GM12892 (cell line): ENCODE data around the gene SF3A2.
A peak's percentile ranks its signal among the peaks of the same experiment; 100 is the strongest.

Source experiments
- DNase-seq: peaks from one replicate; pipeline ENCODE4 v3.0.0; 2011; ENCODE audit not compliant: insufficient read length
- FAIRE-seq: peaks from 2 replicates; lab custom pipeline; 2011; peaks lifted over from hg19 to GRCh38; lab: Jason Lieb, UNC
- POLR2A ChIP-seq: IDR thresholded peaks from 2 replicates; pipeline ENCODE4 v1.6.1; 2011; ENCODE audit warnings: low read depth, low read length, control low read depth
- POLR2AphosphoS5 ChIP-seq: IDR thresholded peaks from 2 replicates; pipeline ENCODE4 v1.6.1; 2011; ENCODE audit warnings: low read depth, low read length, control low read depth
- TAF1 ChIP-seq: IDR thresholded peaks from 2 replicates; pipeline ENCODE4 v1.6.1; 2011; ENCODE audit warnings: low read depth, mild to moderate bottlenecking, control low read depth, low read length, borderline replicate concordance

Gene SF3A2

DNA sequence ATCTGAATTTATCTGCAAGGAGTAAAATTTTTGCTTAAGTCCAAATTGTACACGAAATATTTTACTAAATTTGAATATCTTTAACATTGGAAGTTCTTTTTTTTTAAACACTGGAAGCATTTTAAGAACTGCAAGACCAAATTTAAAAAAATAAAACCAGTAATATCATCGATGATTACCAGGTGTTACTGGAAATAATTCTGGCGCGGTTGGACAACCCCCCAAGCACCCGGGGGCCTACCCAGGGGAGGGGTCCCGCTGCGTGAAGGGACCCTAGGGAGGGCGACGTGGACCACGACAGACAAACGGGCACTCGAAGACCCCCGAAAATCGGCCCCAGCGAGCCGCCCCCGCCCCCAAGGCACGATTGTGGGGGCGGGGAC lies 32.2 kb downstream of the SF3A2 start:
- no peak for DNase-seq
- TF ChIP-seq POLR2A (no peak), TAF1 (no peak), POLR2AphosphoS5 (no peak)
- no peak for FAIRE-seq

DNA sequence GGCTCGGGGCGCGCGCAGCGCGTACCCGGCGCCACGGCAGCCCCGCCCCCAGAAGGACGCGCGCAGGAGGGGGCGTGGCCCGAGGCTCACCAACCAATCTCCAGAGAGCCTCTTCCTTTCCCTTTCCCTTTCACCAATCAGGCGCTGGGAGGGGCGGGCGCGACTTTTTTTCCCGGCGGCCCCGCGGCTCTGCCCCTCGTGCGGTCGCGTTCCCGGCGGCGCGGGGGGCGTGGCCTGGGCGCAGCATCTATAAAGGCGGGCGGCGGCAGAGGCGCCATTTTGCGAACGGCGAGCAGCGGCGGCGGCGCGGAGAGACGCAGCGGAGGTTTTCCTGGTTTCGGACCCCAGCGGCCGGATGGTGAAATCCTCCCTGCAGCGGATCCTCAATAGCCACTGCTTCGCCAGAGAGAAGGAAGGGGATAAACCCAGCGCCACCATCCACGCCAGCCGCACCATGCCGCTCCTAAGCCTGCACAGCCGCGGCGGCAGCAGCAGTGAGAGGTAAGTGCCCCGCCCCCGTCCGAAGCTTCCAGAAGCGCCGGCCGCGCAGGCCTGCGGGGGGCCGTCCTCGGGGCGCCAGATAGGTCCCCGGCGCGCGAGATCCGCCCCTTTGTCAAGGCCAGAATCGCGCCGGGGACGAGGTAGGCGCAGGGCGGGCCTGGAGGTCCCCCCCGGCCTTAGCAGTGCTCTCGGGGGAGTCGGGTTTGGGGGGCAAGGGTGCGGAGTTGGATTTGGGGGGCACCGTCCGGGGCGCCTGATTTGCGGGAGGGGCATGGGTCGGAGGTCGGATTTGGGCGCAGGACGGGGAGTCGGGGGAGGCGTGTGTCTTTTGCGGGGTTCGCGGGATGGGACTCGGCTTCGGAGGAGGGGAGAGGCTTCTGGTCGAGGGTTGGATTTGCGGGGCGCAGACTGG lies 32.9 kb downstream of the SF3A2 start:
- peak; percentile 98 for TF ChIP-seq POLR2AphosphoS5
- peak; percentile 99 for TF ChIP-seq TAF1
- peak; percentile 99 for TF ChIP-seq POLR2A
- peak; percentile 98 for DNase-seq
- FAIRE-seq: peak; percentile 95

DNA sequence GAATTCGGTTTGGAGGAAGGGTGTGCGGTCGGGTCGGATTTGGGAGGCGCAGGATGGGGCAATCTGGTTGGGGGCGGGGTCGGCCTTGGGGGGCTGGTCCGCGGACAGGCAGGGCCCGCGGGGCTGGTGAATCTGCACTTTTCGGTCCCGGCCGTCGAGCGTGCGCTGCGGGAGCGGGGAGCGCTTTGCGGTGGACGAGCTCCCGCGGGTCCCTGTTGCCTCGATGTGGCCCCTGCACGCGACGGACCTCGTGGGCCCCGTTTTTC lies 33.5 kb downstream of the SF3A2 start:
- no peak for FAIRE-seq
- peak; percentile 7; the same call in 1 of the 2 replicates for TF ChIP-seq POLR2A
- no peak for TF ChIP-seq POLR2AphosphoS5
- DNase-seq: no peak

DNA sequence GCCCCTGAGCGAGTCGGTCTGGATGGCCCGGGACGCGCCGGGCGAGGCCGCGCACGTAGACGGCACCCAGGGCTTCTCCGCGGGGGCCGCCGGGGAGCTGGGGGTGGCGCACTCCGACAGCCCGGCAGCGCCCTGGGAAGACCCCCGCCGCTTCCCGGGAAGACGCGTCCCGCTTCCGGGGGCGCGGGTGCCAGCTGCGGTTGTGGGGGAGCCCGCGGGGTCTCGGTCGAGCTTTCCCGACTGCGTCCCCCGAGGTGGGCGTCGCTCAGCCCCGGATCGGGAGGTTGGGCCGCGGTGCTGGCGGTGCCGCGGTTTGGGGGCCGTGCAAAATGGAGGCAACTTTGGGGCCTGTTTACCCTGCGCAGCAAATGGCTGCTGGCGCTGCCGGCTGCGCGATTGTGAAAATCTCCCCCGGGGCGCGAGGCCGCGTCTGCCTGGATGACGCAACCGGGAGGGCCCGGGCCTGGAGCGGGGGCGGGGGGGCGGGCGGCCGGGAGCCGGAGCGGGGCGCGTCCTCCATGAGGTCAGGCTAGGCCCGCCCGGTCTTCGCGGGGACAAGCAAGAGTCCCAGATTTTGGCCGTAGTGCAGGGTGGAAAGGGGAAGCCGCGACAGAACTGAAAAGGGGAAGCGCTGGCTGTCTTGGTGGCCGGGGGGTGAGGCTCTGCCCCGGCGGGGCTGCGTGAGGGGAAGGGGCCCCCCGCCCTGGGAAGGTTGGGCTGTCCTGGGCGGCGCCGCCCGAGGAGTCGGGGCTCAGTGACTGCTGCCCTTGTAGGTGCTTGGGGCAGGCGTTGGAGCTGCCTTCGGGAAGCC lies 34.0 kb downstream of the SF3A2 start:
- peak; percentile 88 for FAIRE-seq
- no peak for DNase-seq

DNA sequence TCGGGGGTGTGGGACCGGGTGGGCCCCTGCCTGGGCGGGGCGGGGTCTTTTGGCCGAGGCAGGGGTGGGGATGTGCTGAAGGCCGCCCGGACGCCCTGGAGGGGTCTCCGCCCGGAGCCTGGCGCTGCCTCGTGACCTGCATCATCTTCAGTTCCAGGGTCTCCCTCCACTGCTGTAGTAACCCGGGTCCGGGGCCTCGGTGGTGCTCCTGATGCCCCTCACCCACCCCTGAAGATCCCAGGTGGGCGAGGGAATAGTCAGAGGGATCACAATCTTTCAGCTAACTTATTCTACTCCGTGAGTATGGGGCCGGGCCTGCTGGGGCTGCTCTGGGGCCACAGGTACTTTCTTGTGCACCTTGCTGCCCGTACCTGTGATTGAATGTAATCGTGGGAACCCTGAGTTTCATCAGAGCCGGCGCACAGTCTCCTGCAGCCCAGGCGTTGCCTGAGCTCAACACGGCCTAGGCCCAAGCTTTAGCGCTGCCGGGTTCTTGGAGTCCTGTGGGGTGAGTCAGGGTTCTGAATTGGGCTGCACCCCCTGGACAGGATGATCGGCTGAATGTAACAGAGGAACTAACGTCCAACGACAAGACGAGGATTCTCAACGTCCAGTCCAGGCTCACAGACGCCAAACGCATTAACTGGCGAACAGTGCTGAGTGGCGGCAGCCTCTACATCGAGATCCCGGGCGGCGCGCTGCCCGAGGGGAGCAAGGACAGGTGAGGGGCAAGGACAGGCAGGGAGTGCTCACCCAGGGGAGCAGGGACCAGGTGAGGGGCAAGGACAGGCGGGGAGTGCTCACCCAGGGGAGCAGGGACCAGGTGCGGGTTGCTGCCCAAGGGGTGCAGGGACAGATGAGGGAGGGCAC lies 34.8 kb downstream of the SF3A2 start:
- TF ChIP-seq POLR2A (no peak; the same call in 1 of the 2 replicates), POLR2AphosphoS5 (no peak), TAF1 (no peak)
- FAIRE-seq: peak; percentile 56
- DNase-seq: no peak

More for the DNA sequence above, 34.0 kb downstream of the SF3A2 start:
- TF ChIP-seq POLR2AphosphoS5 (no peak), TAF1 (0 out of 2 replicates have a peak, but pooled peaks have one; percentile 54), POLR2A (peak; percentile 32; the same call in 1 of the 2 replicates)

- DNase-seq (peak; percentile 97), FAIRE-seq (peak; percentile 94)
- peak; percentile 63; the same call in 1 of the 2 replicates for TF ChIP-seq POLR2A
- TF ChIP-seq TAF1: no peak
- peak; percentile 63; the same call in 1 of the 2 replicates for TF ChIP-seq POLR2AphosphoS5
Measured at GRCh38 chr19:2273356-2274184, 36.9 kb downstream of the SF3A2 start.

DNA sequence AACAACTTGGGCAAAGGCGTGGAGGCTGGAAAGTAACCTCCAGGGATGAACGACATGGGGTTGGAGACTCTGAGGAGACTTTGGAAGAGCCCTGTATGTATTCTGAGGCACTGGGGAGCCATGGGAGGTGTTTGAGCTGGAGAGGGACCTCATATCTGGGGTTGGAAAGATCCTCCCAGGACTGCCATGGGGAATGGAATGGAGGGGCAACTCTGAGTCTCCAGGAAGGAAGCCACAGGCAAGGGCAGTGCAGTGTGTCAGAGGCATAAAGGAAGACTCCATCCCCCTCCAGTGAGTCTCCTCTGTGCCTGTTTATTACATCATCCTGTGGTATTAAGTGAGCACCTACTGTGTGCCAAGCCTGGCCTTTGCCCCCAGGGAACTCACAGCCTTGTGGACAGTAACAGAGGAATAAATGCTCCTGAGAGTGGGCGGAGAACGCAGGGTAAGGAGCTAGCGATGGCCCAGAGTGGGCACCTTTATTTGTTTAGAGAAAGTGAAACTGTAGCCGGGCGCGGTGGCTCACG lies 37.6 kb downstream of the SF3A2 start:
- DNase-seq (no peak), FAIRE-seq (no peak)
- TF ChIP-seq TAF1: no peak
- no peak for TF ChIP-seq POLR2AphosphoS5
- TF ChIP-seq POLR2A: no peak

- FAIRE-seq (peak; percentile 24), DNase-seq (no peak)
- no peak for TF ChIP-seq POLR2A
- no peak for TF ChIP-seq TAF1
- no peak for TF ChIP-seq POLR2AphosphoS5
Measured at GRCh38 chr19:2274931-2275535, 38.4 kb downstream of the SF3A2 start.

DNA sequence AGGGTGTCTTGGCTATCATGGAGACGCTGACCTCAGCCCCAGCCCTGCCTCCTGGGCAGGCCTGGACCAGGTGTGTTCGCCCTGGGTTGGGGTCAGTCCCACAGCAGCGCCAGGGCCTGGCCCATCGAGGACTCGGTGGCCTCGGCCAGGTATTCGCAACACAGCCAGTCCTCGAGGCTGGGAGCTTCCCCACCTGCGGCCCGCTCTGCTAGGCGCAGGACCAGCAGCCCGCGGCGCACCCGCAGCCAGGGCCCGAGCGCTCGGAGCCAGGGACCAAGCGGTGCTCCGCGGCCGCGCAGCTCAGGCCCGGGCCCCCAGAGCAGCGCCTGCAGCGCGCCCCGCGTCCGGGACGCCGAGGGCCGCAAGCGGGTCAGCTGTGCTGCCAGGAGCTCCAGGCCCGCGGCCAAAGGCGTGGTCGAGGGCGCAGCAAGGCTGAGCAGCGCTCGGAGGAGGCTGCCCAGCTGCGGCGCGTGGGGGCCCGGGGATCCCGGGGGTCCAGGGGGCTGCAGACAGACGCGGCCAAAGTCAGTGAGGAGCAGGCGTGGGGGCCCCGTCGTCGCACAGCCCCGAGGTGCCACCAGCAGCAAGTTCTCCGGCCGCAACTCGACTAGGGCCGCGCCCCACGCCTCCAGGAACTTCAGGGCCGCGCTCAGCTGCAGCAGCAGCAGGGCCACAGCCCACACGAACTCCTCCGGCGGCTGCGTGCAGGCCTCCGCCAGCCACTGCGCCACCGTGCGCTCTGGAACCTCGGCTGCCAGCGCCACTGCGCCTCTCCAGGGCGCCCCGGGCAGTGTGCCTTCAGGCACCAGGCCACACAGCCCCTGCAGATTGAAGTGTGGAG lies 39.2 kb downstream of the SF3A2 start:
- no peak for FAIRE-seq
- TF ChIP-seq TAF1: no peak
- no peak; the same call in 1 of the 2 replicates for TF ChIP-seq POLR2AphosphoS5
- TF ChIP-seq POLR2A: no peak
- DNase-seq: no peak
